Keratinocyte (primary cell): ENCODE results near the gene PCTP. TPM values are rescaled to one million over a fixed set of nuclear protein-coding genes. Genes with fewer than 3 reads are reported as not detected.

Experiments
- DNase-seq: peaks from one replicate; pipeline ENCODE4 v3.0.0-alpha.2; 2011; ENCODE audit warnings: low read depth, missing footprints, low spot score
- FAIRE-seq: peaks from 2 replicates; lab custom pipeline; 2011; peaks lifted over from hg19 to GRCh38; lab: Jason Lieb, UNC
- H2AFZ ChIP-seq: 2 replicates; pipeline ENCODE4 v1.6.0; 2012; ENCODE audit warnings: low read length, control low read depth, inconsistent platforms; ENCODE audit not compliant: control insufficient read depth
- H3K27ac ChIP-seq: 2 replicates; pipeline ENCODE4 v1.5.1; 2011; ENCODE audit warnings: low read length; ENCODE audit not compliant: control insufficient read depth, insufficient read depth
- H3K27me3 ChIP-seq: 3 replicates; pipeline ENCODE4 v1.6.0; 2011; ENCODE audit warnings: low read length; ENCODE audit not compliant: control insufficient read depth, insufficient read depth; ENCODE audit errors: extremely low read depth
- H3K36me3 ChIP-seq, 2 experiments: 2 replicates in 1 of 2; 3 replicates in 1 of 2; pipeline ENCODE4 v1.5.1; 2011; ENCODE audit warnings: low read length in 2 of 2, mild to moderate bottlenecking in 1 of 2; ENCODE audit not compliant: control insufficient read depth in 2 of 2, insufficient read depth in 2 of 2; ENCODE audit errors: extremely low read depth in 1 of 2
- H3K4me1 ChIP-seq: 3 replicates; pipeline ENCODE4 v1.5.1; 2011; ENCODE audit warnings: low read length; ENCODE audit not compliant: control insufficient read depth, insufficient read depth; ENCODE audit errors: extremely low read depth
- H3K4me2 ChIP-seq: 3 replicates; pipeline ENCODE4 v1.6.0; 2011; ENCODE audit warnings: low read depth, low read length; ENCODE audit not compliant: control insufficient read depth, insufficient read depth; ENCODE audit errors: extremely low read depth
- H3K4me3 ChIP-seq, 3 experiments: fragments of 200-600 bp in 1 of 3; sonication (generic) in 1 of 3; 2 replicates in 2 of 3; 3 replicates in 1 of 3; pipeline ENCODE4 v1.5.1; 2011 to 2016; ENCODE audit warnings: low read length in 3 of 3, mild to moderate bottlenecking in 3 of 3, control low read depth in 2 of 3, inconsistent platforms in 1 of 3, low read depth in 1 of 3, mixed read lengths in 1 of 3, mixed run types in 1 of 3, moderate library complexity in 1 of 3; ENCODE audit not compliant: control insufficient read depth in 2 of 3, insufficient read depth in 2 of 3; ENCODE audit errors: extremely low read depth in 1 of 3
- H3K79me2 ChIP-seq: 2 replicates; pipeline ENCODE4 v1.6.0; 2012; ENCODE audit warnings: low read length; ENCODE audit not compliant: control insufficient read depth, insufficient read depth
- H3K9ac ChIP-seq: 3 replicates; pipeline ENCODE4 v1.6.0; 2011; ENCODE audit warnings: low read length; ENCODE audit not compliant: control insufficient read depth, insufficient read depth; ENCODE audit errors: extremely low read depth
- H3K9me1 ChIP-seq: 3 replicates; pipeline ENCODE4 v1.6.0; 2011; ENCODE audit warnings: low read length; ENCODE audit not compliant: control insufficient read depth, insufficient read depth; ENCODE audit errors: extremely low read depth
- H3K9me3 ChIP-seq: 2 replicates; pipeline ENCODE4 v1.5.1; 2012; ENCODE audit warnings: low read depth, low read length; ENCODE audit not compliant: control insufficient read depth
- H4K20me1 ChIP-seq: 3 replicates; pipeline ENCODE4 v1.6.0; 2011; ENCODE audit warnings: low read length; ENCODE audit not compliant: control insufficient read depth, insufficient read depth; ENCODE audit errors: extremely low read depth
- EZH2 ChIP-seq: IDR thresholded peaks from one replicate; pipeline ENCODE4 v1.6.1; 2012; ENCODE audit warnings: inconsistent platforms, mild to moderate bottlenecking, low read length, moderate library complexity
- dilution Hi-C: fragments of 300-500 bp; cut with MboI; formaldehyde crosslinking; loops from one replicate; pipeline ENCODE4 v1.7.0; 2020; ENCODE audit warnings: low sequenced_read_pairs; ENCODE audit not compliant: extremely low pct_ligation_motif_present
- polyA plus RNA-seq, 5 experiments: library from polyadenylated mRNA; depleted of rRNA in 3 of 5; stranded (reverse) in 3 of 5; stranded (forward) in 1 of 5; unstranded in 1 of 5; fragments of >200 nt; gene quantifications; 1 replicate in 1 of 5; 2 replicates in 3 of 5; 3 replicates in 1 of 5; pipeline versions ENCODE4 v1.2.1 to v1.2.3, GENCODE V29; 2011 to 2012; ENCODE audit warnings: missing spikeins in 2 of 5, low read depth in 1 of 5, low replicate concordance in 1 of 5
- TF ChIP-seq, protein P1 (sequence below), 3 experiments: IDR thresholded peaks in 1 of 3; conservative IDR thresholded peaks in 1 of 3; optimal IDR thresholded peaks in 1 of 3; 2 replicates in 2 of 3; 3 replicates in 1 of 3; pipeline versions ENCODE3 to v1.5.1; 2011; ENCODE audit warnings: low read length in 3 of 3, mild to moderate bottlenecking in 3 of 3, moderate library complexity in 2 of 3, control low read depth in 1 of 3, inconsistent platforms in 1 of 3; ENCODE audit not compliant: insufficient read depth in 2 of 3; ENCODE audit errors: extremely low read depth in 1 of 3

PCTP gene
- polyA plus RNA-seq, 1 donor (not counting 4 experiments of a cell fraction or from before 2014, with no cell fraction given) = 29.5 TPM

DNA sequence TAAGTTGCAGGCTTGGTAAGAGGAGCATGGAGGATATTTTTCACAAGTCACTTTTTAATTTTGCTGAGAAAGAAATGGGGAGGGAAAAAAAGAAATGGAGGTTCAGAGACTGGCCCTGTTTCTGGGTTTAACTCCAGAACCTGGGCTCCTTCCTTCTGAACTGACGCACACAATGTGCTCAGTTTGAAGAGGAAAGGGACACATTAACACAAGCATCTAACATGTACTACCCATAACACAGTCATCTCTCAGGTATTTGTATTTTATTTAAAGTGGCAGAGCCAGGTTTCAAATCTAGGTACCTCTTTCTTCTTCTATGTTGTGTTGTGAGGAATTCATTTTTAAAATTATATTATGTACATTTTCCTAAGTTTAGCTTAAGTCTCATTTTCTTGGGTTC, 22.9 kb upstream of the PCTP start:
- H3K9me3 ChIP-seq = no peaks in the 10 kb centered on the region
- H3K4me2 ChIP-seq = peak overlapping the region; percentile 68
- no peak overlapping the region for H3K4me3 ChIP-seq
- no peaks in the 10 kb centered on the region for H3K27me3 ChIP-seq
- no peaks in the 10 kb centered on the region for H3K36me3 ChIP-seq
- H2AFZ ChIP-seq = peak overlapping the region; percentile 69
- H3K4me1 ChIP-seq = peaks cover 34% of the 10 kb centered on the region
- TF ChIP-seq, protein P1, sequence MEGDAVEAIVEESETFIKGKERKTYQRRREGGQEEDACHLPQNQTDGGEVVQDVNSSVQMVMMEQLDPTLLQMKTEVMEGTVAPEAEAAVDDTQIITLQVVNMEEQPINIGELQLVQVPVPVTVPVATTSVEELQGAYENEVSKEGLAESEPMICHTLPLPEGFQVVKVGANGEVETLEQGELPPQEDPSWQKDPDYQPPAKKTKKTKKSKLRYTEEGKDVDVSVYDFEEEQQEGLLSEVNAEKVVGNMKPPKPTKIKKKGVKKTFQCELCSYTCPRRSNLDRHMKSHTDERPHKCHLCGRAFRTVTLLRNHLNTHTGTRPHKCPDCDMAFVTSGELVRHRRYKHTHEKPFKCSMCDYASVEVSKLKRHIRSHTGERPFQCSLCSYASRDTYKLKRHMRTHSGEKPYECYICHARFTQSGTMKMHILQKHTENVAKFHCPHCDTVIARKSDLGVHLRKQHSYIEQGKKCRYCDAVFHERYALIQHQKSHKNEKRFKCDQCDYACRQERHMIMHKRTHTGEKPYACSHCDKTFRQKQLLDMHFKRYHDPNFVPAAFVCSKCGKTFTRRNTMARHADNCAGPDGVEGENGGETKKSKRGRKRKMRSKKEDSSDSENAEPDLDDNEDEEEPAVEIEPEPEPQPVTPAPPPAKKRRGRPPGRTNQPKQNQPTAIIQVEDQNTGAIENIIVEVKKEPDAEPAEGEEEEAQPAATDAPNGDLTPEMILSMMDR (optimal IDR thresholded peaks at IDR 0.05 in 1 of 3, IDR thresholded peaks at IDR 0.05 in 1 of 3, conservative IDR thresholded peaks at IDR 0.05 in 1 of 3; ENCODE audit: extremely low read depth in 1 of 3, insufficient read depth in 2 of 3, low read length in 3 of 3) = no peak
- no peak for TF ChIP-seq EZH2
- no peaks in the 10 kb centered on the region for H3K9me1 ChIP-seq
- H3K9ac ChIP-seq = no peak overlapping the region
- H3K79me2 ChIP-seq = no peaks in the 10 kb centered on the region
- H4K20me1 ChIP-seq = no peaks in the 10 kb centered on the region
- dilution Hi-C loops = no loop called here
- FAIRE-seq = peak; percentile 69
- peak overlapping the region; percentile 34 for H3K27ac ChIP-seq
- DNase-seq = no peak

DNA sequence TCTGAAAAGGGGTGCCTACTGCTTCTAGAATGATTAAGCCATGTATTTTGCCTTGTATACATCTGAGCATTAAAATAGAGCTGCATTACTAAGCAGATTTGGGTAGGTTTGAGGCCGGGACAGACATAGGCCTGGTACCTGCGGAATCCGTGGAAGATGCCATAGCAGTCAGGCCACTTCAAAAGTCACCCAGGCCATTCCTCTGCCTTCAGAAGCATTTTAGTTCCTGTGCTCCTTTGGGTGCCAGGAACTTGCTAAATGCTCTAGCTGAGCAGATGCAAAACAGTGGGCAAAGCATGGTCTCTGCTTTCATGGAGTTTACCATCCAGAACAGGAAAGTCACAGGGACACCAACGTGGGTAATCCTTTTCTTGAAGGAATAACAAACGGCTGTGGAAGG, 22.5 kb upstream of the PCTP start:
- Histone ChIP-seq H3K27me3 (no peaks in the 10 kb centered on the region), H3K36me3 (no peaks in the 10 kb centered on the region), H3K9me1 (no peaks in the 10 kb centered on the region), H3K9ac (no peak overlapping the region), H3K27ac (no peak overlapping the region), H4K20me1 (no peaks in the 10 kb centered on the region), H3K4me2 (no peak overlapping the region), H3K4me1 (peaks cover 35% of the 10 kb centered on the region), H3K4me3 (no peak overlapping the region), H3K79me2 (no peaks in the 10 kb centered on the region), H2AFZ (no peak overlapping the region), H3K9me3 (no peaks in the 10 kb centered on the region)
- FAIRE-seq (no peak), DNase-seq (no peak)
- TF ChIP-seq, protein P1 (optimal IDR thresholded peaks at IDR 0.05 in 1 of 3, IDR thresholded peaks at IDR 0.05 in 1 of 3, conservative IDR thresholded peaks at IDR 0.05 in 1 of 3; ENCODE audit: extremely low read depth in 1 of 3, insufficient read depth in 2 of 3, low read length in 3 of 3) = no peak
- no peak for TF ChIP-seq EZH2
- dilution Hi-C loops = no loop called here
